H1 (cell line): Measurements from ENCODE around the gene TRNP1. TPM values are rescaled to one million over a fixed set of nuclear protein-coding genes. Genes with fewer than 3 reads are reported as not detected.

ENCODE experiments used
- ASH2L ChIP-seq: fragments of 200-600, 300-600 bp; sonication (generic); IDR thresholded peaks from one replicate; pipeline ENCODE4 v1.7.1; 2017; ENCODE audit warnings: low read length
- BCL11A ChIP-seq, 2 experiments: IDR thresholded peaks; one replicate each; pipeline ENCODE4 v1.6.1; 2011; ENCODE audit warnings: low read depth in 2 of 2, low read length in 2 of 2, mild to moderate bottlenecking in 2 of 2
- CHD7 ChIP-seq: fragments of 300-600 bp; sonication (generic); IDR thresholded peaks from 2 replicates; pipeline ENCODE4 v1.7.1; 2012; ENCODE audit warnings: low read length, moderate library complexity, mild to moderate bottlenecking, inconsistent platforms; ENCODE audit not compliant: insufficient replicate concordance
- JUND ChIP-seq: IDR thresholded peaks from 2 replicates; pipeline ENCODE4 v1.6.1; 2011; ENCODE audit warnings: mild to moderate bottlenecking, improper control_type of control experiment, low read length
- MAFK ChIP-seq: IDR thresholded peaks from 2 replicates; pipeline ENCODE4 v1.6.1; 2012; ENCODE audit warnings: low read depth, mild to moderate bottlenecking, improper control_type of control experiment, low read length
- POLR2A ChIP-seq, 2 experiments: IDR thresholded peaks; 1 replicate in 1 of 2; 2 replicates in 1 of 2; pipeline ENCODE4 v1.6.1; 2011; ENCODE audit warnings: low read depth in 2 of 2, low read length in 2 of 2, mild to moderate bottlenecking in 2 of 2; ENCODE audit errors: control extremely low read depth in 1 of 2
- RNF2 ChIP-seq: fragments of 200-900, 300-1000 bp; sonication (generic); IDR thresholded peaks from 2 replicates; pipeline ENCODE4 v1.7.1; 2016; ENCODE audit warnings: borderline replicate concordance, low read depth, mild to moderate bottlenecking, antibody characterized with exemption, low read length; ENCODE audit not compliant: poor library complexity, severe bottlenecking; ENCODE audit errors: missing control alignments
- SIN3A ChIP-seq, 2 experiments: IDR thresholded peaks in 1 of 2; conservative IDR thresholded peaks in 1 of 2; 2 replicates each; pipeline ENCODE4 v1.6.1; 2011 to 2012; ENCODE audit warnings: low read length in 2 of 2, improper control_type of control experiment in 1 of 2, low read depth in 1 of 2, mild to moderate bottlenecking in 1 of 2
- SRF ChIP-seq: IDR thresholded peaks from 2 replicates; pipeline ENCODE4 v1.6.1; 2011; ENCODE audit warnings: mild to moderate bottlenecking, low read depth, low read length, moderate library complexity
- TCF12 ChIP-seq: IDR thresholded peaks from 2 replicates; pipeline ENCODE4 v1.6.1; 2011; ENCODE audit warnings: low read depth, mild to moderate bottlenecking, low read length
- polyA plus RNA-seq, 7 experiments: library from polyadenylated mRNA; depleted of rRNA in 3 of 7; stranded (reverse) in 5 of 7; unstranded in 2 of 7; fragments of >200 nt in 5 of 7; fragments of 200-250 nt in 2 of 7; gene quantifications; 1 replicate in 5 of 7; 2 replicates in 1 of 7; 4 replicates in 1 of 7; pipeline versions ENCODE4 v1.2.1 to v1.2.3, GENCODE V29; 2011 to 2013; ENCODE audit warnings: missing spikeins in 2 of 7, mixed read lengths in 2 of 7
- total RNA-seq: library from RNA; stranded (reverse); fragmentation: NEBNext Ultra II Directional; extraction: Animal tissue kit (Norgen Biotek cat#: 25700); gene quantifications from 2 replicates; pipeline ENCODE4 v1.2.1, GENCODE V29; 2021

TRNP1 gene
- total and polyA plus RNA-seq, 2 of the 8 experiments (the other 6 are each of a cell fraction or from before 2014, with no cell fraction given): 51.7 to 102 TPM

- TF ChIP-seq CHD7 (peak; percentile 20), JUND (peak; percentile 86), RNF2 (no peak), SRF (peak; percentile 72), TCF12 (peak; percentile 80; the same call in 1 of the 2 replicates), MAFK (no peak), BCL11A (IDR thresholded peaks at IDR 0.05; ENCODE audit: low read depth in 2 of 2, low read length in 2 of 2) (peak in 1 of 2 experiments; percentile 20), SIN3A (conservative IDR thresholded peaks at IDR 0.05 in 1 of 2, IDR thresholded peaks at IDR 0.05 in 1 of 2; ENCODE audit: low read depth in 1 of 2, low read length in 2 of 2) (0 out of 4 replicates have a peak, but pooled peaks of 1 of the 2 experiments have one; percentile 43), POLR2A (IDR thresholded peaks at IDR 0.05; ENCODE audit: control extremely low read depth in 1 of 2, low read depth in 2 of 2, low read length in 2 of 2) (peak in 1 of 2 experiments; percentile 87; a peak in 2 of 3 replicates), ASH2L (peak; percentile 82)
Measured at GRCh38 chr1:26999440-26999987, 6.0 kb downstream of the TRNP1 start (continued).
